Stimulated activated CD8-positive, alpha-beta memory T cell treated with anti-CD3 and anti-CD28 coated beads, Interleukin-7, amount 100 ng/mL, for 24 hours (primary cell): Measurements from ENCODE around the gene TMTC1.
"Not testable (repeated sequence)": the region's sequence is repeated elsewhere in the genome, so short reads cannot be mapped to it uniquely, and the experiment has no call there.

Experiments
- DNase-seq: peaks from one replicate; pipeline ENCODE4 v3.0.0-alpha.2; 2020; ENCODE audit warnings: low read depth

TMTC1 gene

DNA sequence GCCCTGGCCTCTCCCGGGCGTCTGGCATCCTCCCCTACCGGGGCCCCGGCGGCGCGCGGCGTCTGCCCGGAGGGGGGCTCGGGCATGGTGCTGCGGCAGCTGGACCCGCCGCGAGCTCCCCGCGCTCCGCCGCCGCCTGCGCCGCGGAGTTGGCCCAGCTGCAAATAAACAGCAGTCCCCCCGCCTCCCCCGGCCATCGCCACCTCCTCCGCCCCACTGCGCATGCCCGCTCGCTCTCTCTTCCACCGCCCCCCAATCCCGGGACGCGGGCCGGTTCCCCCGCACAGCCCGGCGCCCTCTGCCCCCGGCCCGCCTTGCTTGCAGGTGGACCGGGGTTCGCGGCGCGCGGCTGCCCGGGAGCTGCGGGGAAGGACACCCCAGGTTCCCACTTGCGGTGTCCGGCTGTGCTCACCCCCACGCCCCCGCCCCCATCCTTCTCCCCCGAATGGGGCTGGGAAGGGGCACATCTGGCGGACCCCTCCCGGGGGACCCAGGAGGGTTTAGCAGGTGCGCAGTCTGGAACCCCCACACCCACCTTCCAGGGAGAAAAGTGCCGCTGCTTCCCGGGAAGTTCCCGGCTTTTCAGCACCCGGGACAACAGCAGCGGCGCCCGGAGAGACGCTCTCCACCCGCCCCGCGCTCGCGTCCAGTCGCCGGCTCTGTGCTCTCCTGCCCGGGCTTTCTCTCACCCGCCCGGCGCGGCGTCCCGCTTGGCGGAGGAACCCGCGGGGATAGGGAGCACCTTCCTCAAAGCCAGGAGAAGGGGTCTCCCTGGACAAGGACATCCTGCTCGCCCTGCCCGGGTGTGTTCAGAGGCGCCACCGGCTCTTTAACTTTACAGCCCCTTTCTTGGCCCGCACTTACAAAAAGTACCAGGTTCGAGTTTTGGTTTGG lies at the start of gene TMTC1:
Gene TMTC1, minus strand, starts transcription at position 170 of the 894 bp plus-strand sequence. CDS start 191 bp downstream, outside the sequence.
- DNase-seq, result no peak

DNA sequence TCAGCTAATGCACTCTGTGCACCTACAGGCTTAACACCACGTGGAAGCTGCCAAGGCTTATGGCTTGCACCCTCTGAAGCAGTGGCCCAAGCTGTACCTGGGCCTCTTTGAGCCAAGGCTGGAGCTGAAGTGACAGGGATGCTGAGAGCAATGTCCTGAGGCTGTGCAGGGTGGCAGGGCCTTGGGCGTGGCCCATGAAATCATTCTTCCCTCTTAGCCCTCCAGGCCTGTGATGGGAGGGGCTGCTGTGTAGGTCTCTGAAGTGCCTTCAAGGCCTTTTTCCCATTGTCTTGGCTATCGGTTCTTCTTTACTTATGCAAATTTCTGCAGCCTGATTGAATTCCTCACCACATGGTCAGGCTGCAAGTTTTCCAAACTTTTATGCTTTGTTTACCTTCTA lies 47.4 kb upstream of the TMTC1 start:
- no peak for DNase-seq

DNA sequence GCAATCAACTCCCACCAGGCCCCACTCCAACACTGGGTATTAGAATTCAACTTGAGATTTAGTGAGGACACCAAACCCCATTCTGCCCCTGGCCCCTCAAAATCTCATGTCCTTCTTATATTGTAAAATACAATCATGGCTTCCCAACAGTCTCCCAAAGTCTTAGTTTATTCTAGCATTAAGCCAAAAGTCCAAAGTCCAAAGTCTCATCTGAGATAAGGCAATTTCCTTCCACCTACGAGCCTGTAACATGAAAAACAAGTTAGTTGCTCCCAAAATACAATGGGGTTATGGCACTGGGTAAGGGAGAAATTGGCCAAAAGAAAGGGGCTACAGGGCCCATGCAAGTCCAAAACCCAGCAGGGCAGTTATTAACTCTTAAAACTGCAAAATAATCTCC lies 46.6 kb upstream of the TMTC1 start:
- DNase-seq, result no peak

DNA sequence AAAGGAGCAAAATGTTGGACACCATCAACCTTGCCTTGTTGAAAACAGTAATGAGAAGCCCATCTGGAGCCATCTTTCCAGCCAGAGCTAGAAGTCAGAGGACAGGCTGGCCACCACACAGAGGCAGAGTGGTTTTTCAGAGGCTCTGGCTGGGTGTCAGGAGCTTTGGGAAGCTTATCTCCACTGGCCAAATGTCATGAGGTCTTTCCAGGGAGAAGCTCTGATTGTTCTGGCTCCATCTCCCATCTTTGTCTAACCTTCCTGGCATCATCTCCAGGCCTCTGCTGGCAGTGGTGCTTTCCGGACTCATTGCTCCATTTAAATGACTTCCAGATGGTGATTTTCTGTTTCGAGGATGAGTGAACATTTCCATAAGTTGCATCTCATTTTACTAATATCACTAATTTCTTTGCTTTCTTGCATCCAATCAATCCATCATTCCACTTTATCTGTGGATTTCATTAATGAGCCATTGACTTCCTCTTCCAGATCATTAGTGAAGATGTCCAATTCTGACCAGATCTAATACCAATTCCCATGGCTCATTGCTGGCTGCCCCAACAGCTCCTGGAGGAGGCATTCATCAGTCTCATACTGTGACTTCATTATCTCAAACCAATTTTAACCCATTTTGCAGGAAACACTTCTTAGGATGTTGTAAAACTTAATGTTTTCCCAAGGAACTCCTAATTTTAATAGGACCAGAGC lies 35.3 kb upstream of the TMTC1 start:
- no peak for DNase-seq

DNA sequence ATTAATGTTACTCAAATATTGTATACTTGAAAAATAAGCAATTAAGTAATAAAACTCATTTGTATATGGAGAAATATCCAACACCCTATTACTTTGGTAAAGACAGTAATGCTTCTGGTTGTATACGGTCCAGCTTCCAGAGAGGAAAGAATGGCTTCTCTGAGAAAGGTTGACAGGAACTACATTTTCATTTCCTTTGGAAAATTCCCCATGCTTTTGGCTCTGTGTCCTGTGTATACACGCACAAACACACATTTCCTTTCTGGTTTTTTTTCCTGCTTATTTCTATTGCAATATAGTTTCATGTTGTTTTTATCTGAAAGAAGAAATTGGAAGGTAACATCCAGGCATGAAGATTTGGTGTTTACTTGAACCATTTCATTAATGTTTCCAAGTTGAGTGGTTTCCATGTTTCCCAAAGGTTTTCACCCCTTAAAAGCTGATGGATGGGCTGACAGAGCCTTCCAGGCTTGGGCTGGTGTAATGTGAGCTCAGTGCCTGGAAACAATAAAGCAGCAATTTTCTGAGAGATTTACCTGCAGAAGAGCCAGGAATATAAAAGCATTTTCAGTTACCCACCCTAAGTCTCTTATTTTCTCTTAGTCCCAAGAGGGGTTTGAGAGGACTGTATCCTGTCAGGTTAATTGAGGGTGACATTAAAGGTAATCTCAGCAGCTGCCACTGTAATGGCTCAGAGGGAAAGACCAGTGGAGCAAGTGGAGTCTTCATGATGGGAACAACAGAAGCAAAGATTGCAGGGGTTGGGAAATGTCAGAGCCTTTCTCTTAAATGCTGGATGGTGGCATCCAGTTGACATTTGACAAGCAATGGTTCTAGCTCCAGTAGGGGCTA lies 33.4 kb upstream of the TMTC1 start:
- DNase-seq, result no peak

DNA sequence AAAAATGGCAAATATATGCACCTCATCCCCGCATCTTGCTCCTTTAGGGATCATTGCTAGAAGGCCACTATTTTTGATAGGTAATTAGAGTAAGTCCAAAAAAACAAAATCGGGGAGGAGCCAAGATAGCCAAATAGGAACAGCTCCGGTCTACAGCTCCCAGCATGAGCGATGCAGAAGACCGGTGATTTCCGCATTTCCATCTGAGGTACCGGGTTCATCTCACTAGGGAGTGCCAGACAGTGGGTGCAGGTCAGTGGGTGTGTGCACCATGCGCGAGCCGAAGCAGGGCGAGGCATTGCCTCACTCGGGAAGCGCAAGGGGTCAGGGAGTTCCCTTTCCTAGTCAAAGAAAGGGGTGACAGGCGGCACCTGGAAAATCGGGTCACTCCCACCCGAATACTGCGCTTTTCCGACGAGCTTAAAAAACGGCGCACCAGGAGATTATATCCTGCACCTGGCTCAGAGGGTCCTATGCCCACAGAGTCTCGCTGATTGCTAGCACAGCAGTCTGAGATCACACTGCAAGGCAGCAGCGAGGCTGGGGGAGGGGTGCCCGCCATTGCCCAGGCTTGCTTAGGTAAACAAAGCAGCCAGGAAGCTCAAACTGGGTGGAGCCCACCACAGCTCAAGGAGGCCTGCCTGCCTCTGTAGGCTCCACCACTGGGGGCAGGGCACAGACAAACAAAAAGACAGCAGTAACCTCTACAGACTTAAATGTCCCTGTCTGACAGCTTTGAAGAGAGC lies 26.0 kb upstream of the TMTC1 start:
- DNase-seq, result not testable (repeated sequence)

DNA sequence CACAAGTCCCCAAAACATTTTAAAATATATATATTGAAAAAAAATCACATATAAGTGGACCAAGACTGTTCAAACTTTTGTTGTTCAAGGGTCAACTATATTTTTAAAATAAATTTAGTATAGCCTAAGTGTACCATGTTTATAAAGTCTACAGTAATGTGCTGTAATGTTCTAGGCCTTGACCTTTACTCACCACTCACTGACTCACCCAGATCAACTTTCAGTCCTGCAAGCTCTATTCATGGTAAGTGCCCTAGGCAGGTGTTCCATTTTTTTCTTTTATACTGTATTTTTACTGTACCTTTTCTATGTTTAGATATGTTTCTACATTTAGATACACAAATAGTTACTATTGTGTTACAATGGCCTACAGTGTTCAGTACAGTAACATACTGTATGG lies 23.4 kb upstream of the TMTC1 start:
- no peak for DNase-seq

DNA sequence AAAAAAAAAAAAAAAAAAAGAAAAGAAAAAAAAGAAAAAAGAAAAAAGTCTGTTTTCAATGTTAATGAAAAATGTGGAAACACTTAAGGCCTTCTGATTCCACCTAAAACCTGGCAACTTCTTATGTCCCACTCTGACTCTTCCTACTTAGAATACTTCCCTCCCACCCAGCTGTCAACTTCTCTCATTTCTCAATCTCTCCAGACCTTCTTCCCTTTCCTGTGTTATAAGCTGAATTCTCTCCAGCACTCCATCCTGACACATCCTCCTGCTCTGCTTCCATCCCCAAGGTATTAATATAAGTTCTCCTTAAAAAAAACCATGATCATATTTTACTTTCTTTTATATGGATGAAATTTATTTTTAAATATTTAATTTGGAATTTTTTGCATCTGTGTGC lies 20.3 kb upstream of the TMTC1 start:
- DNase-seq, result no peak

DNA sequence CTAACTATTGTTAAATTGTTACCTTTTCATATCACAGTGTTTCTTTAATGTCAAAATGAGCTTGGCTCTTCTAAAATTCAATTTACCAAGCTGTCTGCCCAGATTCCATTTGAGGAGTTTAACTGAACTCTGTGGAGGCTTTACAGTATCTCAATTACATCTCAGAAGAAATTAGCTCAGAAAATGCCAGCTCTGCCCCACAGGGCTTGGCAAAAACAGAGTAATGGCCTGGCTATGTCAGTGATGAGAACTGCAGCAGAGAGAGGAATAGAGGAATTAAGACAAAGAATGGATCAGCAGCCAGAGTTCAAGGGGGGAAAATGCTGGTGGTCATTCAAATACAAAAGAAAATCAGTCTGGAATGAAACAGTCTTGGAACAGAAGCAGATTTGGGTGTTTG lies 15.8 kb upstream of the TMTC1 start:
- no peak for DNase-seq

DNA sequence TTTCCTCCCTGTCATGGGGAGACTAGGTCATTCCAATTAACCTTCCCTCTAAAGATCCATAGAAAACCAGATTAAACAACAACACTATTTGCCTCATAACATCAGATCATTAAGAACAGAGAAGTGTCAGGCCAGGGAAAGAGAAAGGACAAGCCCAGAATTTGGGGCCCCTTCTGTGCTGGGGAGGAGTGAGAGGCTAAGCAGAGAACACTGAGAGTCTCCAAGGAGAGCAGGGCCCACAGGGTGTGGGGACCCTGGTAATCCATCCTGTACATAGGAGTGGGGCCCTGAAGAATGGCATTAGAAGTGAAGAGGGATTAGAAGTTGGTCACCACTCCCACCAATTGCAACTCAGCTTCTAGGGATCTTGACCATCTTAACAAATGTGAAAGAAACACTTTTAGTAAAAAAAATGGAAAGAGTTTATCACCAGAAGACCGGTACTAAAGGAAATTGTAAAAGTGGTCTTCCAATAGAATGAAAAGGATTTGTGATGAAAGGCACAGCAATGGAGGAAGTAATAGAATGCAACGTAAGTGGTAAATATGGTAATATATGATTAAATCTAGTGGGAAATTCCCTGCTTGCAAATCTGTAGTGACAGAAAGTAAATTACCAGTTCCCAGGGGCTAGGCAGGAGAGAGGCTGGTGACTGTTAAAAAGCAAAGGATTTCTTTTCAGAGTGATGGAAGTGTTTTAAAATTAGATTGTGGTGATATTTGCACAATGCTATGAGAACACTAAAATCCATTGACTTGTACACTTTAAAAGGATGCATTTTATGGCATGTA lies 14.0 kb upstream of the TMTC1 start:
- DNase-seq, result no peak

DNA sequence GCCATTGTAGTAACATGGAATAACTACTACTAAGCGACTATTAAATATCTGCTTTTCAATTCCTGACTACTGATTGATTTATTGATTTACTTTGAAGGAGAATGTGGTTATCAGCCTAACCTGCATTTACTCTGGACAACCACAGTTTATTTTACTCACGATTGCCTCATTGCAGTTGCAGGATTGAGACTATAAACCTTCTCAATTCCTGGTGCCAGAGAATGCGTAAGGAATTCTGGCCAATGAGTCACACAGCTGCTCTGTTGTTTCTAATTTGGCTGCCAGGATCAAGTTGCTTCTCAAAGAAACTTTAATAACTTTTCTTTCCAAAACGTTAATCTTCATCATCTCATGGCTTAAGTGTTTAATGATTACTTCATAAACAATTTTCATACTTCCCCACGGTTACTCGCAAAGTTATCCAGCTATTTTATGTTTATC lies 13.1 kb upstream of the TMTC1 start:
- DNase-seq, result no peak

DNA sequence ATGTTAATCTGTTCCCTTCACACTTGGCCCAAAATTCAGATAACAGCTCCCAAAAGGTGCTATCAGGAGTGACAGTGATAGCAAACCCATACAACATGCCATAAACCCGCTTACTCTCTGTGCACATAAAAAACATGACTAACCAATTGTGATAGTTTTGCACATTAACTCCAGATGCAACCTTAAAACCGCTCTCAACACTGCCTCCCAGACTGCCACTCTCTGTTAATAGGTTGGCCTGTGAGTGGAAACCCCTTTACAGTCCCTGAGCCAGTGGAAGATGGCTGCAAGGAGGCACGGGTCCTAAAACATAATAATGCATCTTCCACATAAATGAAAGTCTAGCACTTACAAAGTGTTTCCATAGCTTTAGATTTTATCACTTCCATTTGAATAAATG lies 12.0 kb upstream of the TMTC1 start:
- no peak for DNase-seq

DNA sequence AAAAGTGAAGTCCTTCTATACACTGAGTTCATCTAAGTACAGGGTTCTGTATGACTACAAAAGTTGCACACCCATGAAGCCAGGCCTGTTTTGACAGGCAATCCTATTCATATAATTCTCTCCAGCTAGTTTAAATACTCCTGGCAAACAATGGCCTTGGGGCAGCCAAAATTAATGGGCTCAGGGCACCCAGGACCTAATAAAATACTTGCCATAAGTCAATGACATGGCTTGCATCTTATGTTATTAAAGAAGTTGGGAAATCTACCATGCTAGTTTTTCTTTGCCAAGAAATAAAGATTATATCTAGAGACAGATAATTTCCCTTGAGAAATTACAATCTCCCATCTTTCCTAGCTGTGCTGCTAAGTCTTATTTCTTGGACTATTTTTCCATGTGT lies 11.1 kb upstream of the TMTC1 start:
- no peak for DNase-seq

DNA sequence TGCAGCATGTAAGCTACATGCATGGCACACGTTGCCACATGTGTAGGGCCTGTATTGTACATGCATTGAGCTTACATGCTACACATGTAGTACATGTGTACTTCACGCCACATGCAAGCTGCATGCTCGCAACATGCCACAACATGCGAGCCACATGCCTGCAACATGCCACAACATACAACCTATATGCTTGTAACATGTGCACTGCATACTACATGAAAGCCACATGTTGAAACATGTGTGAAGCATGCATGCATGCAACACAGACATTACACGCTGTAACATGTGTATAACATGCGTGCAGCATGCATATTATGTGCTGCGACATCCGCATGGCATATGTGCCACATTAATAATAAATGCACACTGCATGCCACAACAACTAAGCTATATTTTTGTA lies 9.1 kb upstream of the TMTC1 start:
- no peak for DNase-seq

DNA sequence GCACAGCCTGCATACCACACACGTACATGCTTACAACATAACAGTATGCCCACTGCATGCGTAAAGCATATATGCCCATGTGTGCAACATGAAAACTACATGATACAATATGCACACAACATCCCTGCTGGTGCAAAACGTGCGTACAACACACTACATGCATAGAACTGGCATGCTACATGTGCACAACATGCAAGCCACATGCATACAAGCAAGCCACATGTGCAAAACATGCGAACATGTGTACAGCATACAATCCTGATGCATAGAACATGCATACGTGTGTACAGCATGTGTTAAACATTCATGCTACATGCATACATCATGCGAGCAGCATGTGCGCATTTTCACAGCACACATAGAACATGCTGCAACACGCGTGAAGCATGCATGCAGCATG lies 8.4 kb upstream of the TMTC1 start:
- DNase-seq, result no peak

DNA sequence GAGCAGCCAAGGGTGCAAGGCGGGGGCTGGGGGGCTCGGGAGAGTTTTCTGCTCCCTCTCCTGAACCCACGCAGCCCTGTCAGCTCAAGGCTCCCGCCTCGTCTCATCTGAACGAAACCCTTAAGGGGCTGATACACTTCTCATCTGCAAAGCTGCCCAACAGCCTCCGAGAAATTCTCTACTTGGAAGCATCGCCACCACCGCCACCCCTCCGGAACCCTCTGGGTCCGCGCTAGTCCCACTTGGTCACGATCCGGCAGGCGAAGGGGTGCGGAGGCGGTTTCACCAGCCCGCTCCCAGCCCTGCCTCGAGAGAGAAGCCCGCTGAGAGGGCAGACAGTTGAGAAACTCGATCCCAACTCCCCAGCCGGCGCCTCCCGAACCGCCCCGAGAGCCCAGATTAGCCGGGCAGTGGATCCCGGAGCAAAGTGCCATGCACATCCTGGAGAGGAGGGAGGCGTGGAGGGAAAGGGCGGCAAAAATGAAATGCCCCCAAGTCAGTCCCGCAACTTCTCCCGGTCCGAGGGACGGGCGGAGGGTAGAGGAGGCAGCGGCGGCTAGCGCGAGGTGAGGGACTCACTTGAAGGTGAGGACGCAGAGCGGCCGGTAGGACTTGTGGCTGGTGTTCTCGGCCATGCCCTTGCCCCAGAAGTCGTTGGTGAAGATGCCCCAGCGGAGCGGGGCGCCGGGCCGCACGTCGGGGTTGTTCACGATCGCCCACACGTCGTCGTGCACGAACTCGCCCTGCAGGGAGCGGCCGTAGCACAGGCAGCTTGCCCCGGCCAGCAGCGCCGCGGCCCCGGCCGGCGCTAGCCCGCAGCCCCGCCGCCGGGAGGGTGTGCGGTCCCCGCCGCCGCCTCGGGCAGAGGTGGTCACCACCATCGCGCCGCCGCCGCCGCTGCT lies 620 bp downstream of the TMTC1 start:
- no peak for DNase-seq

DNA sequence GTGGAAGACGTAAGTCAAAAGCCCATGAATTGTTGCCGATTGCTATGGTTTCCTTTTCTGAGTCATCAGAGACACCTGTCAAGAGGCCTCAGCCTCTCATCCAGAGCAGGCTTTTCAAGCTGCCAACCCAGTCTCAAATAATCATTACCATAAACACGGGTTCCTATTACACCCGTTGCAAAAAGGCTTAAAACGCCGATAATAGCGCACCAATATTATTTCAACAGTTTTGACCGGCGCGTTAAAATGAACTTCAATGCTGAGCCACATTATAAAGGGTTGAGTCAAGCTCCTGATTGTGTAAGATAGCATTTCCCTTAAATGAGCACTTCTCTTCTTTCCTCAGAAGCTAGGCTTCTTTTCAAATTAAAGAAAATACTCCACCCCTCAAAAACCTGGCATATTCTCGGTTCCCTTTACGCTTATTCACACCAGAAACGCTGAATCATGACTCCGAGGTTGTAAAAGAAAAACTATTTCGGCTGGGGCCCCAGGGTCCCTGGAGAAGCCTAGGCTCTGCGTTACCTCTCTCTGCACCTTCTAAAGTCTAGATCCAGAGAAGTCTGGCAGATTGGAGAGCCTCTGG lies 1.4 kb downstream of the TMTC1 start:
- DNase-seq, result no peak

DNA sequence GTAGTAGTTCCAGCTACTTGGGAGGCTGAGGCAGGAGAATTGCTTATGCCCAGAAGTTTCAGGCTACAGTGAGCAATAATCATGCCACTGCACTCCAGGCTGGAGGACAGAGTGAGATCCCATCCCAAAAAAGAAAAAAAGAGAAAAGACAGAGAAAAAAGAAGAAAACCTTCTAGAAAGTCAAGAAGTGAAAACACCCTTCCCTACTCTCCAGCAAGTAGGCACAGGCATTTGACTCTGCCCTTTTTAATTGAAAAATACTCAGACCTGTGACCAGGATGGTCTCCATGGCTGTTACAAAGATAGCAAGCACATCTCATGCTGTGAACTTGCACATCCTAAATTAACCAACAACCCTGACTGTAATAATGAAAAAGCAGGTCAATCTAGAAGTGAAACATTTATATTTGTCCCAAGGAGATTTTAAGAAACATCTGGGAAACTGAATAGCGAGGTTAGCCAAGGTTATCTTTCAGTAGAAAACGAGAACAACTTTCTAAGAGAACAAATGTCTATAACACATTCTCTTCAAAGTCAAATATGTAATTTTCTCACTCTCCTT lies 2.0 kb downstream of the TMTC1 start:
- no peak for DNase-seq

DNA sequence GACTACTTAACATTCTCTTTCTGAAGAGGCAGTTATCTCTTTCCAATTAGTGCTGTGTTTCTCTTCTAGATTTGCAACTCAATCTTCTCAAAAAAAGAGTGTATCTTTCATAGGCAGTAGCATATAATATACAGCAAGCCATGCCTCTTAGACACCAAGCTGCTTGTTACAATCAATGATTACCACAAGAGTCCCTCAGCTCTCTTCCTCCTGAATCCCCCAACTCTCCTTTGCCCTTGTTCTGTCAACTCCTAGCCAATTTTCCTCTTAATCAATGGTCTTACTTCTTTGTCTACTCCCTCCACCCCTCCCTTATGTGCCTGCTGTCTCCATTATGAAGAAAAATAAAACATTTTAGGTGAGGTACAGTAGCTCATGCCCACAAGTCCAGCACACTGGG lies 2.6 kb downstream of the TMTC1 start:
- DNase-seq, result no peak
